Measurements from ENCODE around the gene FBXL16.

FBXL16 gene

DNA sequence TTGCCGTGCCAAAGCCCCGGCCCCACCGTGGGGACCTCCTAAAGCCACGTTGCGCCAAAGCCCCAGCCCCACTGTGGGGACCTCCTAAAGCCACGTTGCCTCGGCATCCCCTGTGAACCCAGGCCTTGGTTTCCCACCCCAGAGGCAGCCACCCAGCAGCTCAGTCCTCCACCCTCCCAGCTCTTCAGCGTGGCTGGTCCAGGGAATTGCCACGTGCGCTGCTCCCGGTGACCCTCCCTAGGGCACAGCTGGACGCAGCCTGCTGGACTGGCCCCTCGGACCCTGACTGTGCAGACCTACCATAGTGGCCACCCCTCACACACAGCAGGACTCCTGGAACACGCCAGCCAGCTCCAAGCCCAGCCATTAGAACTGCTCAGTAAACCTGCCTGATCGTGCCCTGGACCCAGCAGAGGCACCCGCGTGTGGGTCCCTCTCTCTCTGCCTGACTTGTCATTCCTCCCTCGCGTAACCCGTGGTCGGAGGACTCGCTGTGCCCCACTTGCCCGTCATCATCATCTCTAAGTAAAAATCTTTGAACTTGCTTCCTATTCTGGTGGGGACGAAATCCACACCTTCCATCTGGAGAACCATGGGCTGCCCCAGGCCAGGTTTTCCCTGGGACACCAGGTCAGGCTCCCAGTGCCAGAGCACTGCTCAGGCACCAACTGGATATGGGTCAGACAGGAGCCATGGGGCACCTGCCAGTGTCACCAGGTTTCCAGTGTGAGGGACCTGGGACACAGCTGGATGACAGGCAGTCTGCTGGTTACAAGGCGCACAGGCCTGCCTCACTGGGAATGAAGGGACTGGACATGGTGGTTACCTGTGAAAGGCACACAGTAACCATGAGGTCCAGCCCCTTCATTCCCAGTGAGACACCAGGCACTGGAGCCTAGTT, 29.6 kb upstream of the FBXL16 start:
- no peak for DNase-seq

DNA sequence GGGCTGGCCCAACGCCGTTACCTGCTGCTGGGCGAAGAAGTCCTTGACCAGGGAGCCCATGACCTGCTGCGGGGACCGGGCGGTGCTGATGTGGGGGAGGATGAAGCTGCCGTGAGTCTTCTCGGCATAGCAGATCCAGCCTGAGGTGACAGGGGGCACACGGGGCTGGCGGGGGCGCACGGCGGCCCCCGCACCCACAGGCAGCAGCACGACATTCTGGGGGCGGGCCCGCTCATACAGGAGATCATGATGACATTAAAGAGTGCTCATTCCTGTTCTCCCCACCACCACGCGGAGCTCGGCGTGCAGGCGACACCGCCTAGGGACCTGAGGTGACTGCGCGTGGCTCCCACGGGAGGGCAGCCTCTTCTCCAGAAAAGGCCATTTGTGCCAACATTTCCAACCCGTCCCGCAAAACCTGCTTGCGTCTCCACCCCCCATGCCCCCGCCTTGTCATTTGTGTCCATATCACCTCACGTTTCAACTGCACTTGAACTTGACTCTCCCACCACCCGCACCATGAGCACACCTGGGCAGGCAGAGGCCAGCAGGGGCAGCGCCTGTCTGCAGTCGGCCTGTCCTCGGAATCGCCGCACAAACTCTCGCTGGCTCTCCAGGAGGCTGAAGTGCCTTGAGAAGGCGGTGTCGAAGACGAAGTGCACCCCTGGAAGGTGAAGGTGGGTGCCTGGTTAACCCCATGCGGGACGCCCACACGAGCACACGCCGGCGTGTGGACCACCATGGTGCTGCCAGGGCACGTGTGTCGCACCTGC, 28.8 kb upstream of the FBXL16 start:
- DNase-seq = no peak

DNA sequence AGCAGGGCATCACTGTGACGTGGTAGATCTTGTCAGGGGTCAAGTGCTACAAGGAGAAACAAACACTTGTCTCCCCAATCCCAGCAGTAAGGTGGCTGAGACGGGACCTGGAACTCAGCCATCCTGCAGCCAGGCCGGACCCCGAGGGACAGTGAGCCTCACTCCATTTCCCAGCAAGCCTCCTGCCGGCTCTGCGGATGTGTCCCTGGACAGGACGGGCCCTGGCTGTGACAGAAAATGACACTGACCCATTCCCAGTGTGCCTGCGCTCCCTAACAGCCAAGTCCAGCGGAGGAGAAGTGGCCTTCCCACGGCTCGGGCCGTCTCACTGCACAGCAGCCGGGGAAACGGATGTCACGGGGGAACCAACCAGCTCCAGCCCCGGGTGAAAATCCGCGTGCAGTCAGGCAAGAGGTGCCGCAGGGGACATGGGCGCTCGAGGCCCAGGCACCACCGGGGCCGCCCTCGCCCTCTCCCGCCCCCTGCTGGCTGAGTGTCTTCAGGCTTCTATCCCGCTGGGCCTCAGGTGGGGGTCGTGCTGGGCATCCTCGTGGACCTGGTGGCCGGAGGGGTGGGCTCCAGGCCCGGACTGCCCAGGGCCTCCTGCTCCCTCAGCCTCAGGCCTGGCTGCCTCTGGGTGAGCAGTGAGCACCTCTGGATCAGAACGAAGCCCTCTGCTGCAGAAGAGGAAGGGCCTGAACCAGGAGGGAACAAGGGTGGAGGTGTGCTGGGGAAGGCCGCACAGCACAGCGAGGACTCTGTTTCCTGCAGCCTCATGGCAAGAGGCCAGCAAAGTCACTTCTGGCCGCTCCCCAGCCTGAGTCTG, 28.0 kb upstream of the FBXL16 start:
- peak in 1 of 4 experiments; percentile 33 for DNase-seq

DNA sequence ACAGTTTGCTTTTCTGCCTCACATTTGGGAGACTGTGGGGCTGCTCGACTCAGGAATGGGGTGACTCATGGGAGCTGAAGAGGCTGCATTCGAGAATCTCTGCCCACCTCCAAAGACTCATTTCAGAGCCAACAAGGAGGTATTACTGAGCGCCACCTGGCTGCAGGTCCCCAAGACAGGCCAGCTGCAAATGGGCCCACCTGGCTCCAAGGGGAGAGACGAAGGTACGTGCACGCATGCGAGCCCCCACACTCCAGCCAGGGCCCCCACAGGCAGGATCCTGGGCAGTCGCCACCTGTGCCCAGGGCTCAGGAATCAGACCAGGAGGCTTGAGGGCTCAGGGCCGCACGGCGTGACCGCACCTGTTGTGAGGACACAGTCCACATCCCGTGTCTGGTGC, 27.3 kb upstream of the FBXL16 start:
- no peak for DNase-seq

DNA sequence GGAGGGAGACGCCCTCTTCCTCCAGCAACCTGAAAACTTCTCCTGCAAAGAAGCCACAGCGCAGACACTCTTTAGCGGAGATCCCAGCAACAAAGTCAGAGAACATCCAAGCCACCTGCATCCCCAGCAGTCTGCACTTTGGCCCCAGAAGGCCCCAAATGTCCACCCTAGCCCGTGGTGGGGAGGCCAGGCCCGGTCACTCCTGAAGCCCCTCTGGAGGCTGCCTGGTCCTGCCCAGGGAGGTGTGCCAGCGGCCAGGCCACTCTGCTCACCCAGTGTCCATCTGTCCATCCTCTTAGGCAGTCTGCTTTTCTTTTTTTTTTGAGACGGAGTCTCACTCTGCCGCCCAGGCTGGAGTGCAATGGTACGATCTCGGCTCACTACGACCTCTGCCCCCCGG, 26.7 kb upstream of the FBXL16 start:
- DNase-seq = no peak

DNA sequence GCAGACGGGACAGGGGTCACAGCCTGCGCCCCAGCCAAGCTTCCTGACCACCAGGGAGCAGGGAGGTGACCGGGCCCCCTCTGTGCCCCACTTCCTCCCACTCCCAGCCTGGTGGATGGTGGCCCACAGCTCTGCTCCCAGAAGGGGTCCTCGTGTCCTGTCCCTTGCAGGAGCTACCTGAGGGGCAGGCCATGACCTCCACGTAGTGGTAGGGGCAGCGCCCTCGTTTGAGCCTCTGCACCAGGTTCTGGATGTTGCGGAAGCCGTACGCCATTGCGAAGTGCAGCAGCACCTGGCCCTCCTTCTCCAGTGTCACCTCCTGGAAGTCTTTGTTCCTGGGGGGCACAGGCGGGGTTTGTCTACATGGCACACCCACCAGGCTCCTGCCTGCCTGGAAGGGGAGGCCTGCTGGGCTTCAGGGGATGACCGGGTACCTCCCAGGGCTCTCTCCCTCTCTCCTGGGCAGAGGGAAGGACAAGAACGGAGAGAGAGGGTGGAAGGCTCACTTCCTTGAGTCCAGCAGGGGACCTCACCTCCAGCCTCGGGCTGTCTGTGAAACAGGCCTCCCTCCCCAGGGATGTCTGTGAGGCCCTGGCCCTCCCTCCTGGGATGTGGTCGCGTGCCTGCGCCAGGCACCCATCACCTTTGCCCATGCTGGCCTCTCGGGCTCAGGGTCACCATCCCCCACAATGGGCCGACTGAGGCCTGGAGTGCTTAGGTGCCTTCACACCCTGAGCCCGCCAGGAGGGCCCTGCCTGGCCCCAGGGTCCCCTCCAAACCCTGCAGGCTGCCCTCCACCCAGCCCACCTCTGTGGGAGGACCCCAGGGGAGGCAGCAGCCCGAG, 25.3 kb upstream of the FBXL16 start:
- DNase-seq = no peak

DNA sequence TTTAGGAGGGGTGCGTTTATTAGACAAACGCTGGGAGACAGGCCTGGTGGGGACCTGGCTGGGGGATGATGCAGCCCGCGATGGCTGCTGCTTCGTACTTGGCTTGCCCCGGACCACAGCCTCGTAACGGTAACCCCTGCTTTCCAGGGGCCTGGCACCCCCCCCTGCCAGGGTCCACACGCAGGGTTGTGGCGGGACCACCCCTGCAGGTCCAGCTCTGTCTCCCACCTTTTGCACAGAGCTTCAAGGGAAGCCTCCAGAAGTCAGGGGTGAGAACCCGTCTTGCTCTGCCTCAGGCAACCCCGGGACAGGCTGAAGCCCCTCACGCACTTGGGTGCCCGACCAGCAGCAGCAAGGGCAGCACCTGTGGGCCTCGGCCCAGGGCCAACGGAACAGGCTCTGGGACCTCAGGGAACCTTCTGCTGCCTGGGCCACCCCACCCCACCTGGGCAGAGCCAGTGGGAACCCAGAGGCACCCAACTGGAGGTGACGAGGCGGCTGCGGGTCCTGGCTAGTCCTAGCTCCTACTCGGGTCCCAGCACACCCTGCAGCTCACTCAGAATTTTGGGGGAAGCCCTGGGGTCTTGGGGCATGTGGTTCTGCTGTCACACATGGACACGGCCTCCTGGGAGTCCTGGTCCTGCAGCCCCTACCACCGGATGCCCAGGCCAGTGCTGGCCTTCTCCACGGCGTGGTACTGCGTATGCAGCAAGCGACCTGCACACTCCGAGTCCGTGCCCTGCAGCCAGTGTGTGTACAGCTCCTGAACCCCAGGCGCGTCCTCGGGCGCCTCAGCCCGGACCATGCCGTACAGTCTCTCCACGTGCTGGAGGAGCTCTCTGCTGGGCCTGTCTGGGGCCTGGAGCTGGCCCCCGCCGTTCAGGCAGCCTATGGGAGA, 24.4 kb upstream of the FBXL16 start:
- DNase-seq = no peak

DNA sequence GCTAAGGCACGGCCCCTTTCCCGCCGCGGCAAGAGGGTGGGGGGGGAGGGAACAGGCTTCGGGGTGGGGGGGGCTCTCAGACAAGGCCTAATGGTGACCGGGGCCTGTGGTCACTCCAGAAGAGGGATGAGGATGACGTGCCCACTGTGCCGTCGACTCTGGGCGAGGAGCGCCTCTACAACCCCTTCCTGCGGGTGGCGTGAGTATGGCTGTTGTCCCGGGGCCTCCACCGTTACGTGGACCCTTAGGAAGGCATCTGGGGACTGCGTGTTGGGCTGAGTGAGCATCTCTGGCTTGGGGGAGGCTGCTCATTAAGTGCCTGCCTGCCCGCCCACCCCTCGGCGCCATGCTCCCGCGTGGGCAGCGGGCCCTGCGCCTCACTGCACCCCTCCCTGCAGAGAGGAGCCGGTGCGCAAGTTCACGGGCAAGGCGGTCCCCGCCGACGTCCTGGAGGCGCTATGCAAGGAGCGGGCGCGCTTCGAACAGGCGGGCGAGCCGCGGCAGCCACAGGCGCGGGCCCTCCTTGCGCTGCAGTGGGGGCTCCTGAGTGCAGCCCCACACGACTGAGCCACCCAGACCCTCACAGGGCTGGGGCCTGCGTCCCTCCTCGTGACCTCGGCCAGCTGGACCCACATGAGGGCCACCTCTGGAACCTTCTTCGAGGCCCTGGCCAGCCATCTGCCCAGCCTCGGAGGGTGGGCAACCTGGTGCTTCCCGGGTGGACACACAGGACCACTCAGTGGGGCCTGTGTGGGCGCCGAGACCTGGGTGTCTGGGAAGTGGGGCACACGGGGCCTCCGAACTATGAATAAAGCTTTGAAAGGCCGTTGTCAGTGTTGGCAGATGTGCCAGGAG, 23.5 kb upstream of the FBXL16 start:
- no peak for DNase-seq

DNA sequence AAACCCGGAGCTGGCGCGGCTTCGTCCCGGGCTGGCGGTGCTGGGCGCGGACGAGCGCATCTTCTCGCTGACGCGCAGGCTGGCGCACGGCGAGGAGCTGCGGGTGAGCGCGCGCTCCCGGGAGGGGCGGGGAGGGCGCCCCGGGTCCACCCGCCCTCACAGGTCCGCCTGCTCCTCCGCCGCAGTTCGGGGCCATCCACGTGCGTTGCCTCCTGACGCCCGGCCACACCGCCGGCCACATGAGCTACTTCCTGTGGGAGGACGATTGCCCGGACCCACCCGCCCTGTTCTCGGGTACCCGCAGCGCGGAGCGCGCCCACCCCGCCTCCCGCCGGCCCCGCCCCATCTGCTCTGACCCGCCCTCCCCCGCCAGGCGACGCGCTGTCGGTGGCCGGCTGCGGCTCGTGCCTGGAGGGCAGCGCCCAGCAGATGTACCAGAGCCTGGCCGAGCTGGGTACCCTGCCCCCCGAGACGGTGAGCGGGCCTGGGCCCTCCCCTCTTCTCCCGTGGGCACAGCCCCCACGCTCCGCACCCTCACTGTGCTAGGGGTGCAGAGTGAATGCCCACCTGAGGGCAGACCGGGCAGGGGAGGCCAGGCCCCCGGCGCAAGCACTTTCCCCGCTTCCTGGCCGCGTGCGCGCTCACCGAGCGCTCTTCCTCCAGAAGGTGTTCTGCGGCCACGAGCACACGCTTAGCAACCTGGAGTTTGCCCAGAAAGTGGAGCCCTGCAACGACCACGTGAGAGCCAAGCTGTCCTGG, 22.7 kb upstream of the FBXL16 start:
- peak in 2 of 4 experiments; percentile 30 to 46 for DNase-seq

DNA sequence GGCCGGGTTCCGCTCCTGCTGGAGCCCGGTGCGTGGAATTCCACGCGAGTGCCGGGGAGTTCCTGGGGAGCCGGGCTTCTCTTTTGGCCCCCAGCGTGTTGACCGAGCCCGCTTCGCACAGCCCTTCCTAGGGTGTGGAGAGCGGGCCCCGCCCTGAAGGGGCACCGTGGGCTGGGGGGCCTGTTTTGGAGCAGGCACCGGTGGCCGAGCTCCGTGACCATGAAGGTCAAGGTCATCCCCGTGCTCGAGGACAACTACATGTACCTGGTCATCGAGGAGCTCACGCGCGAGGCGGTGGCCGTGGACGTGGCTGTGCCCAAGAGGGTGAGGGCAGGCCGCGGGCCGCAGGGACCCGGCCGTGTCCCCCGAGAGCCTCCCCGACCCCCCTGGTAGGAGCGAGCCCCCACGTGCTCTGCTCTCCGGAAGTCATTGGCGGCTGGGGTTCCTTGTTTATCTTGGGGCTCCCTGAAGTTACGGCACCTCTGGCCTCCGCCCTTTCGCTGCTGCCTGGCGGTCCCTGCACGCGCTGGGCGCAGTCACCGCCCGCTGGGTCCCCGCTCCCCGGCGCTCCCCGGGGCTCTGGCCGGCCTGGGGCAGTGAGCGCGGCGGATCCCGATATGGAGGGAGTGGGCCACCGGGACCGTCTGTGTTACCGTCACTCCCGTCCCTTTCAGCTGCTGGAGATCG, 21.8 kb upstream of the FBXL16 start:
- DNase-seq = peak in 1 of 4 experiments; percentile 19

DNA sequence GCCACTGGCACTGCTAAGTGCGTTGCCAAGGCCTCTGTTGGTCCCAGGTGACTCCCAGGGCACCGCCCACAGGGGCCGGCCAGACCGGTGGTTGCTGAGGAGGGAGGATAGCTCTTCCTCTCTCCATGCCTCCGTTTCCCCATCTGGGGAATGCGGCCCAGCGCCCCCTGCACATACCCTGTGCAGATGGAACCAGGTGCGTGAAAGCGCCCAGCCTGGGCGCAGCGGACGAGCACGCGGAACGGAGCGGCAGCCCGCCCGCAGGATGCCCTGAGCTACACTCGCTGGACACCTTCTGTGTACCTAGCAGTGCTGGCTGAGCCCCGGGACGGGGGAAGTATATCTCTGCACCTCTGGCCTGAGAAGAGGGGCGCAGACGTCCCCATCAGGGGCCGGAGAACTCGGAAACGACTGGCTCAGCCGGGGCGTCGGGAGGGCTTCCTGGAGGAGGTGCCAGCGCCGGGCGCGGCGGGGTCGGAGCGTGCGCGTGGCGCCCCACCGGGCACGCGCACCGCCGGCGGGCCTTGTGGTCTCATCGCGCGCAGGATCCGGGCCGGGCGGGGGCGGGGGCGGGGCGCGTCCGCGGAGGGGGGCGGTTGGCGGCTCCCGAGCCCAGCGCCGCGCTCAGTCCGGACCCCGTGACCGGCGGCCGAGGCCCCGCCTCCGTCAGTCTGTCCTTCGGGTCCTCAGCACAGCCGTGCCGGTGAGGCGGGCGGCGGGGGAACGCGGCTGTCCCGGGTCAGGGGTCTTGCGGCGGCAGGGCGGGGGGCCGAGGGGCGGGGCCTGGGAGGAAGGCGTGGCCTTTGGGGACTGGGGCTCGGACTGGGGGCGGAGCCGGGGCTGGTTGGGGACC, 21.1 kb upstream of the FBXL16 start, which contains the start of the genes CCDC78 and HAGHL:
Gene CCDC78, minus strand, starts transcription at position 6 of the 853 bp plus-strand sequence. CDS start 76 bp downstream, outside the sequence.
Gene HAGHL, plus strand, starts transcription at position 669 of the 853 bp plus-strand sequence. CDS start 404 bp downstream, outside the sequence.
- DNase-seq = peak in 2 of 4 experiments; percentile 31 to 57

DNA sequence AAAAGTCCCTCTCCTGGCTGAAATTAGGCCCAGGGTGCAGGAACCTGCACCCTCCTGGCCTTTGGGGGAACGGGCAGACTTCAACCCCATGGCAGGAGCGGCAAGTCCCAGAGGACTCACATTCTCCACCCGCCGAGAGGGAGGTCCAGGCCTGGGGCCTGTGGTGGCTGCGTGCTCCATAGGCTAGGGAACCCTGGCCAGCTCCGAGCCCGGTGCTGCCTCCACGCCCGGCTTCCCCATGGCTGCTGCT, 20.5 kb upstream of the FBXL16 start:
- no peak for DNase-seq

DNA sequence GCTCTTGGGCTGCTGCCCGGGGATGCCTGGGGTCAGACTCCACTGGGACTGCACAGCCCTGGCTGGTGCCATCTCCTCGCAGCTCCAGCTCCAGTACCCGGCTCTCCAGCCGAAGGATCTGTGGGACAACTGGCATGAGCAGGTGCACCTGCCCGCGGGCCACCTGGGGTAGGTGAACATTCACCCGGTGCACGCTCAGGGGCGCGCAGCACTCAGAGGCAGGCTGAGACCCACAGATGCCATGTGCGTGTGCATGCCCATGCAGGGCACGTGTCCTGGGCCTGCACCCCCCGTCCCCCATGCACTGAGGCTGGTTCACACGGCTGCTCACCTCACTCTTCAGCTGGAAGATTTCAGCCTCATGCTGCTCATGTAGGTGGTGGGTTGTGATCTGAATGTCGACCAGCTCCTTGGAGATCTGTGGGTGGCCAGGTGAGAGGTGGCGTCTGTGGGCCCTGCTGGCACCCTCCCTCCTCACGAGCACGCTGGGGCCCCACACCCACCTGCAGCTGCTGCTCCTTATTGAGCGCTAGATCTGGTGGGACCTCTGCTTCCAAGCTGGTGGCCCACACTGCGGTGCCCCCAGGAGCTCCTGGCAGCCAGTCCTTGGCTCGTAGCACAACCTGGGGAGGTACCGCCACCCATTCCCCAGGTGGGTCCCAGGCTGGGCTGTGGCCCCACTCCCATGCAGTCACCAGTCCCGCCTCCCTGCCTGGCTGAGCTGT, 20.0 kb upstream of the FBXL16 start:
- no peak for DNase-seq

DNA sequence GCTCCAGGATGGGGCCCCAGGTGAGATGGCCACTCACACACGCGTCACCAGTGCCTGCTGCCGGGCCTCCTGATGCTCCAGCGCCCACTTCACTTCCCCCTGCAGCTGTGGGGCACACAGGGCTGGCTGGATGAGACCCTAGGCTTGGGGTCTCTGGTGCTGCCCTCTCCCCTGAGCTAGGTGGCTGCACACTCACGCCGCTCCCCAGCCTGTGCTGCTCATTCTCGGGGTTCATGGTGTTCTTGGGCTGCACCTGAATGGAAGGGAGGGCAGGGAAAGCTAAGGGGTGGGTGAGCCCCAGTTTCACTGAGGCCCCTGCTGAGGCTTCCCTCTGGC, 19.4 kb upstream of the FBXL16 start:
- no peak for DNase-seq

DNA sequence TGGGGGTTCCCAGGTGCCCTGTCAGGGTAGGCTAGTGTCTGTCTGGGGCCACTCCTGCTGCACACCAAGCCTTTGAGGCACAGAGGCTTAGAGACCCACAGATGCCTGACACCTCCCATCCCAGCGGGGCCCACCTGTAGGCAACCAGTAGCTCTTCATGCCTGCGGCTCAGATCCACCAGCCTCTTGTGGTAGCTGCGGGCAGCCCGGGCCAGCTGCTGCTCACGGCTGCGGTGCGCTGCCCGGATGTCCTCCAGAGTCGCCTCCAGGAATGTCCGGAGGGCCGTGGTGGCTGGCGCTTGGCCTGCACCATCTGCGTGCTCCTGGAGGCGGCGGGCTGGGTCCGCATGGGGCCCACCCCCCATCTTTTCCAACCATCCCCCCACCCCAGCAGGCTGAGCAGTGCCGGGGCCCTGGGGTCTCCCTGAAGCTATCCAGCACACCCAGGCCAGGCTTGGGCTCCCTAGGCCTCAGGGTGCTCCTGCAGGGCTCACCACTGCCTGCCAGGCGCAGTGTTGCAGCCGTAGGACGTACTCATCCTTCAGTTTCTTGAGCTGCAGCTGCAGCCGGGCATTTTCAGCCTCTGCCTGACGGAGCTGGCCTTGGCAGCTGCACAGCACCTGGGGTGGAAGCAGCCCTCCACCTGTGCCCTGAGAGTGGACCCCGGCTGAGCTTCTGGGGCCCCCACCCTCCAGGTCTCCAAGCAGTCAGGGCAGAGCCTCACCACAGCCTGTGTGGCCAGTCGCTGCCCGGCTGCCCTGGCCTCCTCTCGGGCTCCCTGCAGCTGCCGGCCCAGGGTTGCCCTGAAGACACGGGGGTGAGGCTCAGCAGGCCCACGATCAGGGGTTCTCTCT, 18.8 kb upstream of the FBXL16 start:
- DNase-seq = no peak

DNA sequence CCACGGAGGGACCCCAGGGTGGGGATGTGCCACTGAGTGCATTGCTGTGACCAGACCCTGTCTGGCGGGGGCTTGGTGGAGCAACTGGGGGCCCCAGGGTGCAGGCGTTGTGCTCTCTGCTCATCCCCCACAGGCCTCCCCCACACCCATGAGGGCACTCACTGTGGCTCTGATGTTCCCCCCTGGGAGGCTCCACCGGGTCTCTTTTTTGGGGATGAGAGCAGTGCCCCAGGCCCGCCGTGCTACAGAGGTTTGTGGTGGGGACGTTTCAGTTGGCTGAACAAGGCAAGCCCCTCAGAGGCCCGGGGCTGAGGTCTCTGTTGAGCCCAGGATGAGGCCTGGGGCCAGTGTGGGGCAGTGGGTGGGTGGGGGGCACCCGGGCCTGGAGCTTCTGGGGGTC, 18.1 kb upstream of the FBXL16 start:
- no peak for DNase-seq

Measured in activated naive CD4-positive, alpha-beta T cell (primary cell).